ENCODE data around the gene FGF1.
"Not testable (repeated sequence)": the region's sequence is repeated elsewhere in the genome, so short reads cannot be mapped to it uniquely, and the experiment has no call there.

Gene FGF1

GRCh38 chr5:142668336-142668735, 17.6 kb downstream of the FGF1 start:
- no peak for DNase-seq

- DNase-seq, result no peak
These were observed 18.1 kb downstream of the FGF1 start for GRCh38 chr5:142667831-142668230.

- DNase-seq, result no peak
These were observed 21.3 kb downstream of the FGF1 start for GRCh38 chr5:142664636-142665035.

- DNase-seq, result no peak
These were observed 21.8 kb downstream of the FGF1 start for GRCh38 chr5:142664067-142664466.

- no peak for DNase-seq
These were observed 22.6 kb downstream of the FGF1 start for GRCh38 chr5:142663246-142663645.

GRCh38 chr5:142661957-142662356, 23.9 kb downstream of the FGF1 start:
- no peak for DNase-seq

- no peak for DNase-seq
These were observed 24.7 kb downstream of the FGF1 start for GRCh38 chr5:142661143-142661542.

GRCh38 chr5:142660731-142661130, 25.2 kb downstream of the FGF1 start:
- no peak for DNase-seq

GRCh38 chr5:142660196-142660595, 25.7 kb downstream of the FGF1 start:
- DNase-seq, result no peak

GRCh38 chr5:142659405-142659804, 26.5 kb downstream of the FGF1 start:
- DNase-seq, result no peak

GRCh38 chr5:142658278-142658677, 27.6 kb downstream of the FGF1 start:
- no peak for DNase-seq

- no peak for DNase-seq
These were observed 28.4 kb downstream of the FGF1 start for GRCh38 chr5:142657446-142657845.

- DNase-seq, result peak; percentile 37
These were observed 30.3 kb downstream of the FGF1 start for GRCh38 chr5:142655339-142656267.

GRCh38 chr5:142654578-142655058, 31.3 kb downstream of the FGF1 start:
- no peak for DNase-seq

GRCh38 chr5:142653321-142653720, 32.6 kb downstream of the FGF1 start:
- no peak for DNase-seq

GRCh38 chr5:142652563-142652962, 33.3 kb downstream of the FGF1 start:
- no peak for DNase-seq

GRCh38 chr5:142650881-142651280, 35.0 kb downstream of the FGF1 start:
- DNase-seq, result no peak

- DNase-seq, result no peak
These were observed 35.8 kb downstream of the FGF1 start for GRCh38 chr5:142650060-142650459.

GRCh38 chr5:142648108-142648507, 37.8 kb downstream of the FGF1 start:
- DNase-seq, result not testable (repeated sequence)

- no peak for DNase-seq
These were observed 40.4 kb downstream of the FGF1 start for GRCh38 chr5:142645456-142645855.

GRCh38 chr5:142644640-142645361, 41.1 kb downstream of the FGF1 start:
- DNase-seq, result no peak

GRCh38 chr5:142644127-142644526, 41.8 kb downstream of the FGF1 start:
- DNase-seq, result no peak

- no peak for DNase-seq
These were observed 42.3 kb downstream of the FGF1 start for GRCh38 chr5:142643634-142644033.

GRCh38 chr5:142642427-142642826, 43.5 kb downstream of the FGF1 start:
- DNase-seq, result no peak

Data from DMS79 treated with DMSO at 0.1 percent for 48 hours (cell line).